OCI-LY1 (cell line): ENCODE measurements around the gene ENTPD2.

Experiments
- CTCF ChIP-seq: fragments of 200-600 bp; sonication (generic), shearing (Covaris generic); IDR thresholded peaks from 2 replicates; pipeline ENCODE4 v1.5.1; 2017; ENCODE audit warnings: mild to moderate bottlenecking, antibody characterized with exemption, low read length, moderate library complexity, mixed read lengths
- EZH2 ChIP-seq: fragments of 200-600 bp; sonication (generic), shearing (Covaris generic); IDR thresholded peaks from 2 replicates; pipeline ENCODE4 v1.8.0; 2017; ENCODE audit warnings: borderline replicate concordance, mixed run types, mild to moderate bottlenecking, antibody characterized with exemption, low read length, moderate library complexity, mixed read lengths

- TF ChIP-seq CTCF (peak; percentile 28; the same call in 1 of the 2 replicates), EZH2 (no peak)
These were observed 28.3 kb downstream of the ENTPD2 start for GRCh38 chr9:137025517-137025966.
